Vagina (tissue), 2 donors: ENCODE results near the gene SOX1. TPM values are rescaled to one million over a fixed set of nuclear protein-coding genes. Genes with fewer than 3 reads are reported as not detected.

Experiments
- DNase-seq, 2 donors: peaks; one replicate each; pipeline ENCODE4 v3.0.0-alpha.2; 2017; ENCODE audit errors: extremely low spot score in 2 of 2
- H3K27ac ChIP-seq: fragments of 200-600 bp; sonication (generic); one replicate; pipeline ENCODE4 v1.5.1; 2019
- H3K27me3 ChIP-seq: fragments of 200-600 bp; sonication (generic); one replicate; pipeline ENCODE4 v1.5.1; 2019
- H3K36me3 ChIP-seq, 2 donors: fragments of 200-600 bp; sonication (generic); one replicate each; pipeline ENCODE4 v1.5.1; 2017 to 2019
- H3K4me1 ChIP-seq: fragments of 200-600 bp; sonication (generic); one replicate; pipeline ENCODE4 v1.5.1; 2019
- H3K4me3 ChIP-seq, 2 donors: fragments of 200-600 bp; sonication (generic); 1 replicate in 1 of 2; 2 replicates in 1 of 2; pipeline ENCODE4 v1.5.1; 2016 to 2019
- H3K9me3 ChIP-seq: fragments of 200-600 bp; sonication (generic); one replicate; pipeline ENCODE4 v1.5.1; 2019
- CTCF ChIP-seq, 3 experiments: fragments of 450-650 bp in 2 of 3; fragments of 200-600 bp in 1 of 3; sonication (generic) in 1 of 3; IDR thresholded peaks; one replicate each; pipeline ENCODE4 v1.5.1; 2017 to 2019; ENCODE audit warnings: antibody characterized with exemption in 3 of 3, mild to moderate bottlenecking in 2 of 3, moderate library complexity in 2 of 3
- POLR2A ChIP-seq, 2 donors: fragments of 450-650 bp; IDR thresholded peaks; one replicate each; pipeline ENCODE4 v1.6.1; 2017; ENCODE audit warnings: antibody characterized with exemption in 2 of 2, mild to moderate bottlenecking in 2 of 2, moderate library complexity in 2 of 2
- POLR2AphosphoS5 ChIP-seq, 2 donors: sonication (generic); formaldehyde crosslinking; IDR thresholded peaks; one replicate each; pipeline ENCODE4 v1.9.0; 2017; ENCODE audit warnings: antibody characterized with exemption in 2 of 2, mild to moderate bottlenecking in 2 of 2, low read depth in 1 of 2; ENCODE audit not compliant: insufficient read depth in 1 of 2
- intact Hi-C: fragments of 100-400 bp; cut with DNase I; formaldehyde crosslinking; loops from one replicate; pipeline ENCODE4 v1.15.1; 2023
- small RNA-seq: library from RNA; depleted of rRNA; stranded (forward); fragments of <200 nt; gene quantifications from one replicate; pipeline ENCODE3, GENCODE V24; 2016
- total RNA-seq: library from RNA; depleted of rRNA; stranded (reverse); fragments of >200 nt; gene quantifications from one replicate; pipeline ENCODE4 v1.2.3, GENCODE V29; 2016

Gene SOX1
- total RNA-seq, 1 donor from 2014 or later = not detected

DNA sequence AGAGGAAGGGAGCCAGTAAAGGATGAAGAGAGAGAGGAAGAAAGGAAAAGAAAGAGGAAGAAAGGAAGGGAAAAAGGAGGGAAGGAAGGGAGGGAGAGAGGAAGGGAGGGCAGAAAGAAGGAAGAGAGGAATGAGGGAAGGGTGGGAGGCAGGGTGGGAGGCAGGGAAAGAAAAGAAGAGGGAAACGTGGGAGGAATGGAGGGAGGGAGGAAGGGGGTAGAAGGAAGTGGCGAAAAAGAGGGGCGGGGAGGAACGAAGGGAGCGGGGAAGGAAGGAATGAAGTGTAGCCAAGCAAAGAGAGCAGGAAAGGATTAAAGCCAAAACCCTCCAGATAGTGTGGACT is 53.1 kb downstream of the SOX1 start:
- Histone ChIP-seq H3K9me3 (no peaks in the 10 kb centered on the region), H3K4me1 (no peaks in the 10 kb centered on the region), H3K4me3 (no peak overlapping the region), H3K27me3 (no peaks in the 10 kb centered on the region), H3K27ac (no peak overlapping the region), H3K36me3 (no peaks in the 10 kb centered on the region)
- intact Hi-C loops = no loop called here
- no peak for TF ChIP-seq POLR2A (IDR thresholded peaks at IDR 0.05)
- TF ChIP-seq POLR2AphosphoS5 (IDR thresholded peaks at IDR 0.05; ENCODE audit: insufficient read depth in 1 of 2, low read depth in 1 of 2) = no peak
- no peak for TF ChIP-seq CTCF (IDR thresholded peaks at IDR 0.05)
- no peak for DNase-seq

Small RNA genes within 50 kb of the gene (small RNA-seq; reads per million reads assigned to genes)
- gene RF00287 = not detected
